Stimulated activated CD4-positive, alpha-beta T cell treated with anti-CD3 and anti-CD28 coated beads, Interleukin-1b, Interleukin-23, amount 100 ng/mL, for 24 hours (primary cell): ENCODE results near the gene TMTC1.
"Not testable (repeated sequence)": the region's sequence is repeated elsewhere in the genome, so short reads cannot be mapped to it uniquely, and the experiment has no call there.

Experiments
- DNase-seq, 4 experiments: peaks; one replicate each; pipeline ENCODE4 v3.0.0-alpha.2; 2020; ENCODE audit warnings: low read depth in 4 of 4, low spot score in 1 of 4

Gene TMTC1

GRCh38 chr12:29783773-29784666 is at the start of gene TMTC1:
TMTC1 (minus strand) TSS chr12:29783942; CDS start chr12:29783751, 191 bp downstream.
- DNase-seq, result no peak

- DNase-seq, result no peak
Observed at GRCh38 chr12:29831173-29831572, 47.4 kb upstream of the TMTC1 start.

- no peak for DNase-seq
Observed at GRCh38 chr12:29830391-29830790, 46.6 kb upstream of the TMTC1 start.

- DNase-seq, result no peak
Observed at GRCh38 chr12:29818916-29819623, 35.3 kb upstream of the TMTC1 start.

GRCh38 chr12:29816874-29817725 is 33.4 kb upstream of the TMTC1 start:
- no peak for DNase-seq

GRCh38 chr12:29809616-29810361 is 26.0 kb upstream of the TMTC1 start:
- not testable (repeated sequence) for DNase-seq

- DNase-seq, result no peak
Observed at GRCh38 chr12:29807129-29807528, 23.4 kb upstream of the TMTC1 start.

GRCh38 chr12:29804019-29804418 is 20.3 kb upstream of the TMTC1 start:
- no peak for DNase-seq

GRCh38 chr12:29799591-29799990 is 15.8 kb upstream of the TMTC1 start:
- DNase-seq, result no peak

- no peak for DNase-seq
Observed at GRCh38 chr12:29797565-29798355, 14.0 kb upstream of the TMTC1 start.

GRCh38 chr12:29796823-29797263 is 13.1 kb upstream of the TMTC1 start:
- no peak for DNase-seq

- no peak for DNase-seq
Observed at GRCh38 chr12:29795715-29796114, 12.0 kb upstream of the TMTC1 start.

- no peak for DNase-seq
Observed at GRCh38 chr12:29794862-29795261, 11.1 kb upstream of the TMTC1 start.

- no peak for DNase-seq
Observed at GRCh38 chr12:29792853-29793252, 9.1 kb upstream of the TMTC1 start.

GRCh38 chr12:29792132-29792531 is 8.4 kb upstream of the TMTC1 start:
- no peak for DNase-seq

GRCh38 chr12:29782871-29783772 is 620 bp downstream of the TMTC1 start:
- DNase-seq, result no peak

GRCh38 chr12:29782285-29782870 is 1.4 kb downstream of the TMTC1 start:
- DNase-seq, result no peak

- no peak for DNase-seq
Observed at GRCh38 chr12:29781705-29782266, 2.0 kb downstream of the TMTC1 start.
